Activated CD4-positive, CD25-positive, alpha-beta regulatory T cell (primary cell): Measurements from ENCODE around the gene LMAN1L.

ENCODE experiments used
- DNase-seq, 4 experiments: peaks; one replicate each; lab custom pipeline; 2025; lab: John Stamatoyannopoulos, UW

The LMAN1L gene

DNA sequence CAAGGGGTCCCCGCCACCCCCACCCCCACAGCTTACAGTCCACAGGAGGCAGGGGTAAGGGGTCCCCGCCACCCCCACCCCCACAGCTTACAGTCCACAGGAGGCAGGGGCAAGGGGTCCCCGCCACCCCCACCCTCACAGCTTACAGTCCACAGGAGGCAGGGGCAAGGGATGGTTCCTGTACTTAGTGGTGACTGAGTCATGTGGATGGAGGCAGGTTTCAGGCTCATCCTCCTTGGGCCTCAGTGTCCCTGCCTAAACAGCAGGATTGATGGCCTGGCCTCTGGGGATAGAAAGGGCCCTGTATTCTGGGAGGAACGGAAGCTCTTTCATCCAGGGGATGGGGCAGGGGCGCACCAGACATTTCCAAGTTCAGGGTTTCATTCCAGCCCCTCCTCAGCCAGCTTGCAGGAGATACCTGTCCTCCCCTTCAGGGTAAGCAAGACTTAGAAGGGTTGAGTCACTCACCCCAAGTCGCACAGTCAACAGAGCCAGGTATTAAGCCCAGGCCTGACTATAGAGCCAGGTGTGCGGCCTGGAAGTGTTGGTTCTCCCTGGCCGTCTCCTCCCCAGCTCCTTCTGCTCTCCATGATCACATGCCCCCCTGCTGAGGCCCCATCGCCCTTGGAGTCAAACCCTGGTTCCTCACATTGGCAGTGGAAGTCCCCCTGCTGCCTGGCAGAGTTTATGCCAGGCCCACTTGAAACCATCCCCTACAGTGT lies 18.2 kb upstream of the LMAN1L start:
- no peak for DNase-seq

- DNase-seq = no peak
Measured at GRCh38 chr15:74794970-74795349, 17.7 kb upstream of the LMAN1L start.

DNA sequence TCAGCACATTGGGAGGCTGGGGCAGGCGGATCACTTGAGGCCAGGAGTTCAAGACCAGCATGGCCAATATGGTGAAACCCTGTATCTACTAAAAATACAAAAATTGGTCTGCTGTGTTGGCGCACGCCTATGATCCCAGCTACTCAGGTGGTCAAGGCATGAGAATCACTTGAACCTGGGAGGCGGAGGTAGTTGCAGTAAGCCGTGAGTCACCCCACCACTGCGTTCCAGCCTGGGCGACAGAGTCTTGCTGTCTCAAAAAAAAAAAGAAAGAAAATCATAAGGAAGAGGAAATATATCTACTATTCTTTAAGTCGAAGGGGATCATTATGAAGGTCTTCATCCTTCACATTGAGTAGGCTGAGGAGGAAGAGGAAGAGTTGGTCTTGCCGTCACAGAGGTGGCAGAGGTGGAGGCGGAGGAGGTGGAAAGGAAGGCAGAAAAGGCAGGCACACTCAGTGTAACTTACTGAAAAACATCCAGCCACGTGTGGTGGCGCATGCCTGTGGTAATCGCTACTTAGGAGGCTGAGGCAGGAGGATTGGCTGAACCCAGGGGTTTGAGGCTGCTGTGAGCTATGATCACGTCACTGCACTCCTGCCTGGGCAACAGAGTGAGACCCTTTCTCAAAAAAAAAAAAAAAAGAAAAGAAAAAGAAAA lies 16.5 kb upstream of the LMAN1L start:
- DNase-seq = no peak

GRCh38 chr15:74798388-74799254 lies 14.0 kb upstream of the LMAN1L start:
- no peak for DNase-seq

DNA sequence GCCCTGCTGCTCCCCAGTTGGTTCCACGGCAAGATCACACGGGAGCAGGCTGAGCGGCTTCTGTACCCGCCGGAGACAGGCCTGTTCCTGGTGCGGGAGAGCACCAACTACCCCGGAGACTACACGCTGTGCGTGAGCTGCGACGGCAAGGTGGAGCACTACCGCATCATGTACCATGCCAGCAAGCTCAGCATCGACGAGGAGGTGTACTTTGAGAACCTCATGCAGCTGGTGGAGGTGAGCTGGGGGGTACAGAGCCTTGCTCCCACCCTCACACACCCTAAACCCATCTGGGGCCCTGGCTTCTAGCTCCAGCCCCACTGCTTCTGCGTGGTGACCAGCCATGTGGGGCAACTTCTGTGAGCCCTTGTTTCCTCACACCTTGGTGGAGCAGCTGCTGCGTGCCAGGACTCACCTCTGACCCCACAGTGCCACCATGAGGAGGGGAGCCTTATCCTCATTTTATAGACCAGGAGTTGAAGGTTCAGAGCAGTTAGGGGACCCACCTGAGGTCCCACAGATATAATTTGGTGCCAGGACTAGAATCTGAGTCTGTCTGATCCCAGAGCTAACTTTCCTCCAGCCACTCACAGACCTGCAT lies 13.3 kb upstream of the LMAN1L start:
- DNase-seq = no peak

DNA sequence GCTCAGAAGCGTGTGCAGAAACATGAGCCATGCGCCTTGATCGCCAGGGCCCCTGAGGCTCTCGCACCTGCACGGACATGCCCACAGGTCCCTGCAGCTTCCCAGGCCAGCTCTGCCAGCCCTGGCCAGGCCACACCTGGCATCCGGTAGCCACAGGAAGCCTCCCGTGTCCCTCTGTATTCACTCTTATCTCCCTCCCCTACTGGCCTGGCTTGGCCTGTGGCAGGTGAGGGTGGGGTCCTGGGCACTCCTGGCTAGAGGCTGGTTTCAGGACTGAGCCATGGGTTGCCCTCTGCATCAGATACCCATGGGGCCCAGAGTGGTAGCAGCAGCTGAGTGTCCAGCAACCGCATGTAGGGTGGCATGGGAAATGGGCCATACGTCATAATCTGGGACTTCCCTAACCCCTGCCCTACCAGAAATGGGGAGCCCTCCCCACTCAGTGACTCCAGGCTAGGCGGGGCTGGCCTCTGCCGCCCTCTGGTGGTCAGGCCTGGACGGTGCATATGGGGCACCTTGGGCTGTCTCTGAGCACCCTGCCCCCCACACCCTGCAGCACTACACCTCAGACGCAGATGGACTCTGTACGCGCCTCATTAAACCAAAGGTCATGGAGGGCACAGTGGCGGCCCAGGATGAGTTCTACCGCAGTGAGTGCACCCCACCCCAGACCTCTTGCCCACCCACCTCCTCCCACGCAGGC lies 12.6 kb upstream of the LMAN1L start:
- peak; percentile 71 to 78 (median 73) for DNase-seq

DNA sequence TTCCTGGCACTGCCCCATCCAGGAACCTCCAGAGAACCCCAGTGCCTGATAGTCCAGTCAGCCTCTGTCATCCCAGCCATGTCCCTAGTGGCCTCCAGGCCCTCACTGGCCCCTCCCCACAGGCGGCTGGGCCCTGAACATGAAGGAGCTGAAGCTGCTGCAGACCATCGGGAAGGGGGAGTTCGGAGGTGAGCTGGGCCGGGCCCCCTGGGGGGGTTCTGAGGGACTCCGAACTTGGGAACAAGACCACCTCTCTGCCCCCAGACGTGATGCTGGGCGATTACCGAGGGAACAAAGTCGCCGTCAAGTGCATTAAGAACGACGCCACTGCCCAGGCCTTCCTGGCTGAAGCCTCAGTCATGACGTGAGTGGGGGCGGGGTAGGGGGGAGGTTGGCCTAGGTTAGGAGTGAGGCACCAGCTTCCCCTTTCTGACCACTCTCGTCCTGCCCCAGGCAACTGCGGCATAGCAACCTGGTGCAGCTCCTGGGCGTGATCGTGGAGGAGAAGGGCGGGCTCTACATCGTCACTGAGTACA lies 12.0 kb upstream of the LMAN1L start:
- no peak for DNase-seq

GRCh38 chr15:74801311-74801997 lies 11.2 kb upstream of the LMAN1L start:
- no peak for DNase-seq

- DNase-seq = no peak
Measured at GRCh38 chr15:74802290-74802689, 10.3 kb upstream of the LMAN1L start.

- DNase-seq = no peak
Measured at GRCh38 chr15:74802862-74803447, 9.7 kb upstream of the LMAN1L start.

DNA sequence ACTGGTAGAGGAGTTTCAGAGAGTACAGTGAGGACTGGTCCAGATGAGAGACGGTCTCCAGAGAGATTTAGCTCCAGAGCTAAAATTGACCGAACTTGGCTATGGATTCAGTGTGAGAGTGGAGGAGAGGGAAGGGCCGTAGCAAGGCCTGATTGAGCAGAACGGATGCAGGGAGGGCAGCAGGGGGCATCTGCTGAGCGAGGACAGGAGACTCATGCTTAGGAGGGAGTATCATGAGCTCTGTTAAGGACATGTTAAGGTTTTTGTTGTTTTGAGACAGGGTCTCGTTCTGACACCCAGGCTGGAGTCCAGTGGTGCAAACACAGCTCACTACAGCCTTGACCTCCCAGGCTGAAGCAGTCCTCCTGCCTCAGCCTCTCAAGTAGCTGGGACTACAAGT lies 7.7 kb upstream of the LMAN1L start:
- no peak for DNase-seq

DNA sequence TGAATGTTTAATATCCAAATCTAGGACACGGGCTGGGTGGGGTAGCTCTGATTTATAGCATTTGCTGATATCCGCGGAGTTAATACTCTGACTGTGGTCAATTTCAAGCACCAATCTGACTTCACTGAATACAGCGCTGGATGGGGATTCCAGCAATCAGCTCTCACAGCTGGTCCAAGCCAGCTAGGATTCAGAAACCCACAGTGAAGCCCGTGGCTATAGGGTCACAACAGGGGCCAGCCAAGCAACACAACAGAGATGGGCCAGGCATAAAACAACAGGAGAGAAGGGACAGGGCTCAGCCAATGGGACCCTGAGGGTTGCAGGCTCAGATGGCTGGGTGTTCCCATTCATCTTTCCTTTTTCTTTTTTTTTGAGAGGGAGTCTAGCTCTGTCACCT lies 5.4 kb upstream of the LMAN1L start:
- DNase-seq = no peak

- no peak for DNase-seq
Measured at GRCh38 chr15:74808078-74808839, 4.4 kb upstream of the LMAN1L start.

DNA sequence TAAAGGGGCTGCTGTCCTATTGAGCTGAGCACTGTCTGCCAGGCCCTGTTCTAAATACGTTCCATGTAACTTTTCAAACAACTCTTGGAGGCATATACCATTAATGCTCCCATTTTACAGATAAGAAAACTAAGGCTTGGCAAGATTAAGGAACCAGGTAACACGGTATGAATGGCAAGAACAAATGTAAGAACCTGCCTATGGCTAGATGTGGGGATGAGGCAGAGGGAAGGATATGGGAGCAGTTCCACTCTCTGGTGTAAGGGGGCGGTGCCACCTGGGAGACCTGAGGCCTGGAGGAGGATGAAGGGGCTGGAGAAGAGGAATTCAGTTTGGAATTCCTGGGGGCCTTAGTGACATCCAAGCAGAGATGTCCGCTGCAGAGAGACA lies 3.8 kb upstream of the LMAN1L start:
- DNase-seq = no peak

GRCh38 chr15:74809242-74809641 lies 3.4 kb upstream of the LMAN1L start:
- no peak for DNase-seq

- no peak for DNase-seq
Measured at GRCh38 chr15:74809956-74810355, 2.7 kb upstream of the LMAN1L start.

DNA sequence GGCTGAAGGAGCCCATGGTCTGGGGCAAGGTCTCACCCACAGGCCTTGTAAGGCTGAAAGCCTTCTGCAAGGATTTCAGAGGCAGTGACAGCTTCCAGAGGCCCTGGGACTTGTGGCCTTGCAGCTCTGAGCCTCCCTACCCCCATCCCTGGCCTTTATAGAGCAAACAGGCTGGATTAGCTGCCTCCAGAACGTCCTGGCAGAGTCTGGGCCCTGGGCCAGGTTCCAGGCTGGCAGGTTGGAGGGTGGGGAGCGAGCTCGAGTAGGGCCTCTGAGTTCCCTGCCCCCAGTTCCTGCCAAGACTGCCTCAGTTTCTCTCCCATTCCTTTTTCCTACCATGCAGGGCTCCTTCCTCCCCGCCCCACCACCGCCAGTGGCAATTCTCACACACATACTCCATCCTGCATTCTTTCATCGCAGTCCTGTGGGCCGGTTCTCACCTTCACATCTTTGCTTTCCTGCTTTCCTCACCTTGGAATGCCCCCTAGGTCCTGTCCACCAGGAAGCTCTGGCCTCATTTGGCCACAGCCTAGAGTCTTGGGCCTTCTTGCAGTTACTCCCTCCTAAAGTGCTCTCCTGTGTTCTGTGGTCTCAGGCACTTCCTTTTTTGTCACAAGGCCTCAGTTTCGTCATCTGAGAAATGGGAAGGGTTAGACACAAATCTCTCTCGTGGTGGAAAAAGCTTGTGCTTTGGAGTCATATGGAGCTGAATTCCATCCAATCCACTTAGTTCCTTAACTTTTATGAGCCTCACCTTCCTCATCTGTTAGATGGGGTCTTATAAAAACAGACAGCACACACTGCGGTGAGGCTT lies 2.7 kb downstream of the LMAN1L start:
- DNase-seq = no peak

DNA sequence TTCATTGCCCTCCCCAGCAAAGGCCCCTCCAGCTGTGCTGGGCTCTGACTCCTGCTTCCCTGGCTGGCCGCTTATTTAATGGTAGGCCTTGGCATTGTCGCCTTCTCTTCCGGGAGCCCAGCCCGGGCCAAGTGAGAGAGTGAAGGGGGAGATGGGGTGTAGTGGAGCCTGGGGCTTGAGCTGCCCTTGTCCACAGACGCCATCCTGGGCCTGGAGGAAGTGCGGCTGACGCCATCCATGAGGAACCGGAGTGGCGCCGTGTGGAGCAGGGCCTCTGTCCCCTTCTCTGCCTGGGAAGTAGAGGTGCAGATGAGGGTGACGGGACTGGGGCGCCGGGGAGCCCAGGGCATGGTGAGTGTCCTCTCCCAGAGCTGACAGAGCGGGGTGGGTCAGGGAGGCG lies 3.3 kb downstream of the LMAN1L start:
- no peak for DNase-seq
